ENCODE measurements around the gene PRAC1.

PRAC1 gene

GRCh38 chr17:48746916-48747444, 24.7 kb upstream of the PRAC1 start:
- H3K4me3 ChIP-seq (ENCODE audit: low read length): no peak overlapping the region
- DNase-seq (ENCODE audit: low read depth): no peak
- no peak for TF ChIP-seq CTCF (conservative IDR thresholded peaks at IDR 0.05; ENCODE audit: low read length)

DNA sequence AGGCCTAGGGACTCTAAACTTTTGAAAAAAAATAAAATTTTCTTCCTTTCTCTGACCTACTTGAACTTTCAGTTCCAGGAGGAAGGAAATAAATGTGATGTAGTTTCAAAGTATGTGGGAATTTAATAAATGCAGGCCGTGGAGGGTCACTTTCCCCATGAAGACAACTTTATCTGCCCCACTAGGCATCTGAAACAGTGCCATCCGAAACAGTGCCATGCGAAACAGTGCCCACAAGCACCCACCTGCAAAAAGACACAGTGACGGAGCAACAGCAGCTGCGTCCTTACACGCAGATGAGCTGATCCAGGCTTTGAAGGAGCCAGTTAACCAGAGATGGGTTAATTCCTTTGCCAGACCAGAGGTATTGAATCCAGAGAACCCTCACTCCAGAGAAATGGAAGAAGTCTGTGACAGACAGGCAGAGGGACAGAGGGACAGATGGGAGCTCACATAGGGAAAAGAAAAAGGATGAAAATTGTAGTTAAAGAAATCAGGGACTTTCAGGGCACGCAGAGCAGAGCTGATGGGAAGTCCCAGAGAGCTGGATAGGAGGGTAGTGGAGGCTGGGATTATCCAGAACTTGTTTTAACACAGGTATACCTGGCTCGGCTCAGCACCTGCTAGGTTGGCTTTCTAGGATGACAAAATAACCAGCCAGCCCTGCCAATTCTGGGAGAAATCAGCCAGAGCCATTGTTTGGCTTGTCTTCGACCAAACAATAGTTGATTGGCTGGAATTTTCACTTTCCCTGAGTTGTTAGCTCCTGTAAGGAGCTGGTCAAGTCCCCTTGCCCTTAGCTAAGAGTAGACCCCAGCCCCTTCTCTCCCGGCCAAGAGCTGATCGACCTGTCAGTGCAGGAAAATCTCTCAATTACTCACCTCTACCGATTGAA, 23.3 kb upstream of the PRAC1 start:
- no peak overlapping the region for H3K4me3 ChIP-seq (ENCODE audit: low read length)
- no peak for DNase-seq (ENCODE audit: low read depth)

GRCh38 chr17:48740537-48740936, 18.2 kb upstream of the PRAC1 start:
- no peak for TF ChIP-seq CTCF (conservative IDR thresholded peaks at IDR 0.05; ENCODE audit: low read length)
- no peak for DNase-seq (ENCODE audit: low read depth)

More for the DNA sequence above, 23.3 kb upstream of the PRAC1 start:
- TF ChIP-seq CTCF (conservative IDR thresholded peaks at IDR 0.05; ENCODE audit: low read length): no peak

DNA sequence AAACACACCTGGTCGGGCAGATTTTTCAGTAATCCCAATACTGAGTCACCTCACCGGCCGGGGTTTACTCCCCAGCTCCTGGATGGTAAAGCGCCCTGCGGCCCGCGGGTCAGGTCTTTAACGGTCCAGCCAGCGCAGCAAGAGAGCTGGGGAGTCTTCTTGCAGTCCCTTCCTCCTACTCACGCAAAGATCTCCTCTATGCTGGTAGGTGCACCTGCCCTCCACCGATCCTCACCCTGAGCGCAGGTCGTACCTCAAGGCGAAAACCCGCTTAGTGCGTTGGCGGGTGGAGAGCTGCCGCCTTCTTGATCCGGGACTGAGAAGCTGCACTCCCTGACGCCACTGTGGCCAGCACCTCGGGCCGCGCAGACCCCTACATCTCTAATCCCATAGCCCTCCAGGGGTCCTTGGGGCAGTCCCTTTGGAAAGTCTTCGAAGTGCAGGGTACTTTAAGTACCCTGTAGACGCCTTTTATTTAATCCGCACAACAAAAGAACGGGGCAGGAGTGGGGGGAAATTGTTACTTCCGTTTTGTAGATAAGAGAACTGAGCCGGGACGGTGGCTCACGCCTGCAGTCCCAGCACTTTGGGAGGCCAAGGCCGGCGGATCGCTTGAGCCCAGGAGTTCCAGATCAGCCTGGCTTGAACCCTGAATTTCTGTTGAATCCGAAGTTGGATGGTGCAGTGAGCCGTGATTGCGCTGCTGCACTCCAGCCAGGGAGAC, 16.6 kb upstream of the PRAC1 start:
- no peak overlapping the region for H3K4me3 ChIP-seq (ENCODE audit: low read length)
- TF ChIP-seq CTCF (conservative IDR thresholded peaks at IDR 0.05; ENCODE audit: low read length): no peak

More at GRCh38 chr17:48740537-48740936, 18.2 kb upstream of the PRAC1 start:
- H3K4me3 ChIP-seq (ENCODE audit: low read length): no peak overlapping the region

DNA sequence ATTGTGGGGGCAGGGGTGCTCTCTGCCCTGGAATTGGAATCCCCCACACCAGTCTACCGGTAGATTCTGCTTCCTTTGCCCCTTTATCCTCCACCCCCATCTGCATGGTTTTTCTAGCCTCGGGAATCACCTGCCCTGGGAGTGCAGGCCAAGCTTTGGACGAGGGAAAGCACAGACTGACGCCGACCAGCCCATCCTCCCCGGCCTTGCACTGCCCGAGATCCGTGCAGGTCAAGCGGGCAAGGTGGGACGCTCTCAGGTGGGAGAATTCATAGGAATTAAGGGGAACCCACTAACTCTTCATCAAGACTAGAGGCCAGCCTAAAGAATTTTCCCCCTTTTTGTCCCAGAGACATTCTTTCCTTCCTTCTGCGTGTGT, 16.1 kb upstream of the PRAC1 start:
- no peak for TF ChIP-seq CTCF (conservative IDR thresholded peaks at IDR 0.05; ENCODE audit: low read length)
- DNase-seq (ENCODE audit: low read depth): no peak
- no peak overlapping the region for H3K4me3 ChIP-seq (ENCODE audit: low read length)

More for the DNA sequence above, 16.6 kb upstream of the PRAC1 start:
- no peak for DNase-seq (ENCODE audit: low read depth)

GRCh38 chr17:48737330-48738043, 15.2 kb upstream of the PRAC1 start:
- no peak for DNase-seq (ENCODE audit: low read depth)
- no peak for TF ChIP-seq CTCF (conservative IDR thresholded peaks at IDR 0.05; ENCODE audit: low read length)
- H3K4me3 ChIP-seq (ENCODE audit: low read length): no peak overlapping the region
